Measurements from ENCODE around the gene ANTXR2. TPM values are rescaled to one million over a fixed set of nuclear protein-coding genes. Genes with fewer than 3 reads are reported as not detected.
"Not testable (repeated sequence)": the region's sequence is repeated elsewhere in the genome, so short reads cannot be mapped to it uniquely, and the experiment has no call there.

Gene ANTXR2
- polyA plus RNA-seq, 4 donors = 60.7 to 99.7 (median 80.8) TPM

DNA sequence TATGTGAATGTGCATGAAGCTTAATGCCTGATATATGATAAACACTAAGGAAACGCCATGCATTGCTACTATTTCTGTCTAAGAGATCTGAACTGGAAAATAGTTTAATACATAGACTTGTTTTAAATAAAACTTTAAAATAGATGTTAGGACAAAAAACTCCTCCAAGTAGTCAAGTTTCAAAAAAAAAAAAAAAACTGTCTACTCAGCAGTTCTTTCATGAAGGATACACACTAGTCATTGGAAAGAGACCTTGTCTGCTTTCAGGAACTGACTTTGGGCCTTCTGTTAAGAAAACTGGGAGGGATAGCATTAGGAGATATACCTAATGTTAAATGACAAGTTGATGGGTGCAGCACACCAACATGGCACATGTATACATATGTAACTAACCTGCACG, 138.4 kb downstream of the ANTXR2 start:
- no peak for DNase-seq (ENCODE audit: low read depth in 4 of 4, low spot score in 3 of 4)

GRCh38 chr4:79927931-79928330, 145.1 kb downstream of the ANTXR2 start:
- DNase-seq (ENCODE audit: low read depth in 4 of 4, low spot score in 3 of 4) = no peak

GRCh38 chr4:79923281-79923680, 149.7 kb downstream of the ANTXR2 start:
- DNase-seq (ENCODE audit: low read depth in 4 of 4, low spot score in 3 of 4) = no peak

- DNase-seq (ENCODE audit: low read depth in 4 of 4, low spot score in 3 of 4) = no peak
Observed at GRCh38 chr4:79922011-79922410, 151.0 kb downstream of the ANTXR2 start.

DNA sequence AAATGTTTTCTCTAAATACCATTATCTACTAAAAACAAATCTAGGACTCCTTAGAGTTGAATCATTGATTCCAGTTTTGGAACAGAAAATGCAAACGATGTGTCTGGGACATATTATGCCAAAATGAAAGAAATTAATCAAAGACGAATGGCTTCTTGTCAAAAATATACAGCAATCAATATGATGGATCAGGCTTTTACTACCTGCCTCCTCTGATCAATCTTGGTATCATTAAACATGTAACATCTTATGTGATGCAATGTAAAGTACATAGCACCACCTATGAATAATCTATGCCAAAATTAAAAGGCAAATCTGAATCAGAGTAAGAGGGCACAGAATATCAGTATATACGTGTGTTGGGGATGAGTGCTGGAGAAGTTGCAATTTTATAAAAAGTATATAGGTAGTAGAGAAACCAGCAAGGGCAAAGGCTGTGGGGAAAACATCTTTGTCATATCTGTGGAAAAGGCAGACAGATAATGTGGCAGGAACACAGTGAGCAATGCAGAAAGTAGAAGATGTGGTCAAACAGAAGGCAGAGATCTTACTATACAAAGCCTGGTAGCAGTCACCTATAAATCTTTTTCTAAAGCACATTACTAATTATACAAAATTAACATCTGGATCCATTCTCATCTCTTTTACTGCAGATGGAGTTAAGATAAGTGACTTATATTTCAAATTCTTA, 152.7 kb downstream of the ANTXR2 start:
- no peak for DNase-seq (ENCODE audit: low read depth in 4 of 4, low spot score in 3 of 4)

- no peak for DNase-seq (ENCODE audit: low read depth in 4 of 4, low spot score in 3 of 4)
Observed at GRCh38 chr4:79918292-79918691, 154.7 kb downstream of the ANTXR2 start.

GRCh38 chr4:79917246-79917645, 155.8 kb downstream of the ANTXR2 start:
- DNase-seq (ENCODE audit: low read depth in 4 of 4, low spot score in 3 of 4) = no peak

DNA sequence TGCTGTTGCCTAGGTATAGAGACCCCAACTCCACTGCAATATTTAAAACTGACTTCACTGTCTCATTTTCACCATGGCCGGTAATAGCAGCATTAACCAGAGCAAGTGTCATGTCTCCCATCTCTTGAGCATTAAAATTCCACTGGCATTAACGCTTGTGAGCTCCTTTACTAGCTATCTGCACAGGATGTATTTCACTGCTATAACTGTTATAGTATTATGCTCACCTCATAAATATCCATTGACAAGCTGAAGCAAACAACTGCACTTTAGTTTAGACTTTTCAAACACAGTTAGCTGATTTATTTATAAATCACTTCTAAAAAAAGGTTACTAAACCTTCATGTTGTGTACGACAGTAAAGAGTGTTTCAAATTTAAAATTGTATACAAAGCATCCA, 157.8 kb downstream of the ANTXR2 start:
- no peak for DNase-seq (ENCODE audit: low read depth in 4 of 4, low spot score in 3 of 4)

GRCh38 chr4:79913581-79913980, 159.4 kb downstream of the ANTXR2 start:
- no peak for DNase-seq (ENCODE audit: low read depth in 4 of 4, low spot score in 3 of 4)

DNA sequence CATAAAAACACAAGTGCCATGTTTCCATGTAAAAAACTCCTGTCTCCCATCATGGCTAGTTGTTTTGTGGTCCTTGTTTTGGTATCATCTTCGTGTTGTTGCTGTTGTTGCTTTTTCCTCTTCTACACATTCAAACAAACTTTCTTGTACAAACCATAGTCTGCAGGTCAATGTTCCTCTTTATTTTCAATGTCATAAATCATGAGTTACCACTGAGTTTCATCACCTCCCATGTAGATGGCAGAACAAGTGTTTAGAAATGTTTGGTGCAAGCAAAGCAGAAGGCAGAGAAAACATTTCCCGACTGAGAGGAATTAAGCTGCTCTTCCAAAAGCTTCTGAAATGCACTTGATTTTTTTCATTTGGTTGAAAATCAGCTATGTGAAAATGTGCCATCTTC, 166.0 kb downstream of the ANTXR2 start:
- DNase-seq (ENCODE audit: low read depth in 4 of 4, low spot score in 3 of 4) = no peak

DNA sequence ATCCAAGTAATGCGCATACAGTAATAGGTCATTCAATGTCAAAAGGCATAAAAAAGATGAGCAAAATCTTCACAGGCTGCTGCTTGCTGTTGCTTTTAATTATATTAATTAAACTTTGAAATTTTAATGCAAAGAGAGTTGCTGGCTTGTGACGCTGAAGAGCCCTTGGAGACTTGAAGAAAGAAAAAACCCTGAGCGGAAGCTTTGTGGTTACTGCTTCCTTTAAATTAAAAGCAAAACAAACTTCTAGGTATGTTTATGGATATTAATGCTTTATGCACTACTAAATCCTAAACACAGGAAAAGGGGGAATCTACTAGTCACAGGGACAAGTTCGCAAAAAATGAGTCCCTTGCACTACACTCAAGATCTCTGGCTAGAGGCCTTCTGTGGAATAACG, 166.7 kb downstream of the ANTXR2 start:
- DNase-seq (ENCODE audit: low read depth in 4 of 4, low spot score in 3 of 4) = no peak

GRCh38 chr4:79905212-79905611, 167.8 kb downstream of the ANTXR2 start:
- no peak for DNase-seq (ENCODE audit: low read depth in 4 of 4, low spot score in 3 of 4)

- DNase-seq (ENCODE audit: low read depth in 4 of 4, low spot score in 3 of 4) = no peak
Observed at GRCh38 chr4:79904331-79904730, 168.7 kb downstream of the ANTXR2 start.

GRCh38 chr4:79900182-79900581, 172.8 kb downstream of the ANTXR2 start:
- no peak for DNase-seq (ENCODE audit: low read depth in 4 of 4, low spot score in 3 of 4)

DNA sequence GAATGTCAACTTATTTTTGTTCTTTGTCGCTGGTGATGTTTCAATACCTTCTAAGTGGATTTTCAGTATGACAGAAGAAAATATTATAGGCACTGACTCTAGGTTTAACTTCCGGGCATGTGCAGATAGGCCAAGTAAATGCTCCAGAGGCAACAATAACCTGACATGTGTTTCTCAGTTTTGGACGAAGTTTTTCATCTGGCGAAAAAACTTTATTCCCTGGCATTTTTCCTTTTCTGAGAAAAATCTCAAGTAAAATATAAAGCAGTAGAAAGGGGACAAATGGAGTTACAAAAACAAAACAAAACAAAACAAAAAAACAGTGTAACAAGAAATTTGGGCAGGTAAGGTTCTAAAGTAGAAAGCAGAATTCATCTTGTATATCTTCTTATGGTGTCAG, 173.5 kb downstream of the ANTXR2 start:
- no peak for DNase-seq (ENCODE audit: low read depth in 4 of 4, low spot score in 3 of 4)

DNA sequence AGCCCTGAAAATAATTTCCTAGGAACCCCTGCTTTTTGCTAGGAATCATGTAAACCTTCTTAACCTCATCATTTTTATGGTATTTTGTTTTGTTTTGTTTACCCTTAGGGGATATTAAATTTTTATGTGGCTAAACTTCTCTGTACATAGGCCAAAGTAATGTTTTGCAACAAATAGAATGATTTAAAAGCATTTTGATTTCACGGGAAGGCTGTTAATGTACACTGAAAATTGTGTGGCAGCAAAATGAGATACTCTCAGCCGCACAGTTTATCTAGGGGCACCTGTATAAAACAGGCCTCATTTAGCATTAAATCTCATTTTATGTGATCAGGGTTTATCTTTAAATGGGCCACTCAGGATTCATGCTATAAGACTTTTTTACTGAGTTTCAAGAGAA, 175.0 kb downstream of the ANTXR2 start:
- DNase-seq (ENCODE audit: low read depth in 4 of 4, low spot score in 3 of 4) = no peak

DNA sequence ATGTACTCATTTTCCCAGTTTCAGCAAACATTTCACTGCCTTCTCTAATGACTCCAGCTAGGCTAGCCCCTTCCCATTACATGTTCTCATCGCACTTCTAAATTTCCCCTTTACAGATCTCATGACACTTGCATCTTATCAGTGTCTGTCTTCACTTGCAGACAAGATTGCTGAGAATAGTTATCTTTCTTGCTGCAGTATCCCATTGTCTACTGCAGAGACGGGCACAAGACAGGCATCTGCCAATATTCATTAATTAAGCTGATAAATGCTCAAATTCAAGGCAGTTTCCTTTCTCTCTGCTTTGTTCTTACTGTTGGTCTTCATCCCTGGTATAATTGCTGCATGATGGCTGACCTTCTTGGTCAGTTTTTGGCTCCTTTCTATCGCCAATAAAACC, 175.9 kb downstream of the ANTXR2 start:
- no peak for DNase-seq (ENCODE audit: low read depth in 4 of 4, low spot score in 3 of 4)

DNA sequence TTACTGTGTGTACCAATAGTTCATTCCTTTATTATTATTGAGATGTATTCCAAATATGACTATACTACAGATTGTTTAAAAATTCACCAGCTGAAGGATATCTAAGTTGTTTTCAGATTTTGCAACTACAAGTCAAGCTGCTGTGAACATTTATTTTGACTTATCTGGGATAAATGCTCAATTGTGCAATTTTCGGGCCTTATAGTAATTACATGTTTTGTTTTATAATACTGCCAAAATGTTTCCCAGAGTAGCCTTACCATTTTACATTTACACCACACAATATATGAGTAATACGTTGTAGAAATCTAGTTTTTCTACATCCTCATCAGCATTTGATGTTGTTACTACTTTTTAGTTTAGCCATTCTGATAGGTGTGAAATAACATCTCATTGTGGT, 179.6 kb downstream of the ANTXR2 start:
- DNase-seq (ENCODE audit: low read depth in 4 of 4, low spot score in 3 of 4) = no peak

DNA sequence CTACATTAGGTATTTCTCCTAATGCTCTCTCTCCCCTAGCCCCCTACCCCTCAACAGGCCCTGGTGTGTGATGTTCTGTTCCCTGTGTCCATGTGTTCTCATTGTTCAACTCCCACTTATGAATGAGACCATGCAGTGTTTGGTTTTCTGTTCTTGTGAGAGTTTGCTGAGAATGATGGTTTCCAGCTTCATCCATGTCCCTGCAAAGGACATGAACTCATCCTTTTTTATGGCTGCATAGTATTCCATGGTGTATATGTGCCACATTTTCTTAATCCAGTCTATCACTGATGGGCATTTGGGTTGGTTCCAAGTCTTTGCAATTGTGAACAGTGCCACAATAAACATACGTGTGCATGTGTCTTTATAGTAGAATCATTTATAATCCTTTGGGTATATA, 184.0 kb downstream of the ANTXR2 start:
- not testable (repeated sequence) for DNase-seq (ENCODE audit: low read depth in 4 of 4, low spot score in 3 of 4)

DNA sequence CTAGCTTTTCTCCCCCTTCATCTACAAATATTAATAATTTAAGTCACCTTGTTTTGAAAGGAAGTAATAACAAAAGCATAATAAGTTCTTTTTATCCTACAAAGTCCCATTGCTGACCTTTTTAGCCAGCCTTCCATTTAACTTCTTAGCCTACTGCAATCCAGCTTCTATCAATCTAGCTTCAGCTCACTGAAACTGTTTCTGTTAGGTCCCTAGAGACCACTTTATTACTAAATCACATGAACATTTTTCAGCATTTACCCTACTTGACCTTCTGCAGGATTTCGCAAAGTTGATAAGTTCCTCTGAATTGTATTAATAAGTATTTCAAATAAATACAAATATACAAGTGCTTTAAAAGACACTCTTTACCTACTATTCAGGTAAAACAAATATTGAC, 186.5 kb downstream of the ANTXR2 start:
- DNase-seq (ENCODE audit: low read depth in 4 of 4, low spot score in 3 of 4) = no peak

DNA sequence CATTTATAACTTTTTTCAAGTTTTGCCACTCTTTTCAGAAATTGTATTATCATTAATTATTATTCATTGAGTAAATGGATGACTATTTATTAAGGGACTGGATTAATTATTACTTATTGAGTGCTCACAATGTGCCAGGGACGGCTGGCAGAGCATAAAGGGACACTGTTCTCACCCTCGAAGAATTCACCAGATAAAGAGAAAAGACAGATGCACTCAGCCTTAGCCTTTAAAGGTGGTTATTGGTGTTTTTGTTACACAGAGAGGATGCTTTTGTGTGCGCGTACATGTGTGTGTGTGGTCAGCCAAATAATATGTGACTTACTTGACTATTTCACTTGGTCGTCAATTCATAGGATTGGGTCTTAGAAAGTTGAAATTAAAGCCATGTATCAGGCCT, 187.0 kb downstream of the ANTXR2 start:
- no peak for DNase-seq (ENCODE audit: low read depth in 4 of 4, low spot score in 3 of 4)

DNA sequence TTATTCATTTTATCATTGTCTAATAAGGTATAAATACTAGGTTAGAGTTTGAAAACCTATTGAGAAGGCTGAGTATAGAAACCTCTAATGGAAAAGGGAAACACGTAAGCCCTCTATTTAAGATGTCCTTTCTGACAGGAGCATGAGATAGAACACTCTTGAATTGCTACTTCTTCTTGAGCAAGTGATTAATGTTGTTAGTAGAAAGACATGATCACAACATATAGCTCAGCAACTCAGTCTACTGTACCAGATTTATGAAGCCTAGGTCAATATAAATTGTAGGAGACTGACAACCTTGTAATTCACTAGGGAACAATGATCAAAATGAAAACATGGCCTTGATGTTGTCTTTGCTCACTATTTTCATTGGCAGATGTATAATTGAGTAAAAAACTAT, 189.7 kb downstream of the ANTXR2 start:
- DNase-seq (ENCODE audit: low read depth in 4 of 4, low spot score in 3 of 4) = no peak

DNA sequence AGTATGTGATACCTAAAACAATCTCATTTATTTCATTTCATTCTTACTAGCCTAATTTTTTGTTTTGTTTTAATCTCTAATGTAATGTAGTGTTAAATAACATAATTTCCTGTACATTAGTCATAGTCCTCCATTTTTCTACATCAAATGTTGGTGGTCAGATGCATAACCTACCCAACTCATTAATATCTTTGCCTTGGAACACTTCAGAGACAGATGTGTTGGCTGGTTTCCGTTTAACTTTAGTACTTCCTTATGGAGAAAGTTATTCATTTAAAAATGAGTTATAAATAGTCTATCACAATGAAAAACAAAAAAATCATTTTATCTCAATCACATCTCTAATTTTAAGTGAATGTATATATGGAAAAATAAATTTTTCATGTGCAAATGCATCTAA, 190.2 kb downstream of the ANTXR2 start:
- no peak for DNase-seq (ENCODE audit: low read depth in 4 of 4, low spot score in 3 of 4)

Data from right renal pelvis (tissue), 4 donors.